GM18526 (cell line): ENCODE results near the gene FLNC.

Source experiments
- POLR2A ChIP-seq: IDR thresholded peaks from 3 replicates; pipeline ENCODE4 v1.6.1; 2011; ENCODE audit not compliant: insufficient read length; ENCODE audit errors: extremely low read depth

The FLNC gene

GRCh38 chr7:128836729-128837348, 6.6 kb downstream of the FLNC start:
- no peak for TF ChIP-seq POLR2A

GRCh38 chr7:128837521-128837921, 7.3 kb downstream of the FLNC start:
- no peak for TF ChIP-seq POLR2A

DNA sequence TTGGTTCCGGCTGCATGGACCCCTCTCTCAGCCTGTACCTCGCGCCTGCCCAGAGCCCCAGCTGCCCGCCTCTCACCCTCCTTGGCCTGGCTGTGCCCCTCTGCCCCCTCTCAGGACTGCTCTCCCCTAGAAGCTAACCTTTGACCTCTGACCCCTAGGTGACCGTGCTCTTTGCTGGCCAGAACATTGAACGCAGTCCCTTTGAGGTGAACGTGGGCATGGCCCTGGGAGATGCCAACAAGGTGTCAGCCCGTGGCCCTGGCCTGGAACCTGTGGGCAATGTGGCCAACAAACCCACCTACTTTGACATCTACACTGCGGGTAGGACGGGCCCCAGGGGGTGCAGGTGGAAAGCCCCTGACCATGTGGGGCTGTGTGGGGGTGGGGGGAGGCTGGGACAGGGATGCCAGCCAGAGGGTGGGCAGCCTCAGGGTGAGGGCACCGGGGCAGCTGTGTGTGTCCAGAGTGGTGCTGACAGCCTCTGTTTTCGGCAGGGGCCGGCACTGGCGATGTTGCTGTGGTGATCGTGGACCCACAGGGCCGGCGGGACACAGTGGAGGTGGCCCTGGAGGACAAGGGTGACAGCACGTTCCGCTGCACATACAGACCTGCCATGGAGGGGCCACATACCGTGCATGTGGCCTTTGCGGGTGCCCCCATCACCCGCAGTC, 8.0 kb downstream of the FLNC start:
- TF ChIP-seq POLR2A = no peak

DNA sequence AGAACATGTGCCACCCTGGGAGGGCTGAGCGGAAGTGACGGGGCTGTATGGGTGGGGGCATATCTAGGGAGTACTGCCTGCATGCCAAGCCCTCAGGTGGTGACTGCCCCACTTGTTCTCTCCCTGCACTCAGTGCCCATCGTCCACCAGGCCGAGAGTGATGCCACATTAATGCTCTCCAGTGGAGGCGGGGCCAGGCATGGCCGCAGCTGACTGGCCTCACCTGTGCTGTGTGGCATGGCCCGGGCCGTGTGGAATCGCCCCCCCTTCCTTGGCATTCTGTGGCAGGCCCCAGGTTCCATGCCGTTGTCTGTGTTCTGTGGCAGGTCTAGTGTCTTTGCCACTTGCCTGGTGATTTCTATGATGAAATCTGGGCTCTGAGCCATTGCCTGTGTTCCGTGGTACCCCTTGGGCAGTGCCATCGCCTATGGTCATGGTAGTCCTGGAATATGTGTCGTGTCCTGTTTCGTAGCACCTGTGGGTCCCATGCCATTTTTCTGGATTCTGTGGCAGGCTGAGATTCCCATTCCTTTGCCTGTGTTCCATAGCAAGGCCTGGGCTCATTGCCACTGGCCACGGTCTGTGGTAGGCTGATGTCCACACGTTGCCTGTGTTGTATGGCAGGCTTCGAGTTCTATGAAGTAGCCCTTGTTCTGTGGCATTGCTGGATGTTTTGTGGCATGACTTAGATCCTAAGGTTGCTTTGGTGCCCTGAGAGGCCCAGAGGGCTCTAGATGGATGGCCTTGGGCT, 8.9 kb downstream of the FLNC start:
- no peak for TF ChIP-seq POLR2A

DNA sequence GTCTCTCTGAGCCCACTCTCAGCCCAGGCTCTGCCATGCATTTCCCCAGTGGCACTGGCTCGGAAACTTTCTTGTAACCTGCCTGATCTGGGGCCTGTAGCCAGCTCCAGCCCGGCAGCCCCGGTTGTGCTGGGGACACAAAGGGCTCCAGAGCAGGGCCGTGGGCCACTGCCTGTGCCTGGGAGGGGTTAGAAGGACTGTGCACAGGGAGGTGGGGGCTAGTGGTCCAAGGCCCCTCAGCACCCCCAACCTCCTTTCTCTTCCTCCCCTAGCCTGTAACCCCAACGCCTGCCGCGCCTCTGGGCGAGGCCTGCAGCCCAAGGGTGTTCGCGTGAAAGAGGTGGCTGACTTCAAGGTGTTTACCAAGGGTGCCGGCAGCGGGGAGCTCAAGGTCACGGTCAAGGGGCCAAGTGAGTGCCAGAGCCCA, 9.6 kb downstream of the FLNC start:
- no peak for TF ChIP-seq POLR2A

- no peak for TF ChIP-seq POLR2A
Observed at GRCh38 chr7:128840326-128841170, 10.3 kb downstream of the FLNC start.

- TF ChIP-seq POLR2A = no peak
Observed at GRCh38 chr7:128841171-128841690, 11.0 kb downstream of the FLNC start.

- no peak for TF ChIP-seq POLR2A
Observed at GRCh38 chr7:128841921-128842673, 11.9 kb downstream of the FLNC start.

DNA sequence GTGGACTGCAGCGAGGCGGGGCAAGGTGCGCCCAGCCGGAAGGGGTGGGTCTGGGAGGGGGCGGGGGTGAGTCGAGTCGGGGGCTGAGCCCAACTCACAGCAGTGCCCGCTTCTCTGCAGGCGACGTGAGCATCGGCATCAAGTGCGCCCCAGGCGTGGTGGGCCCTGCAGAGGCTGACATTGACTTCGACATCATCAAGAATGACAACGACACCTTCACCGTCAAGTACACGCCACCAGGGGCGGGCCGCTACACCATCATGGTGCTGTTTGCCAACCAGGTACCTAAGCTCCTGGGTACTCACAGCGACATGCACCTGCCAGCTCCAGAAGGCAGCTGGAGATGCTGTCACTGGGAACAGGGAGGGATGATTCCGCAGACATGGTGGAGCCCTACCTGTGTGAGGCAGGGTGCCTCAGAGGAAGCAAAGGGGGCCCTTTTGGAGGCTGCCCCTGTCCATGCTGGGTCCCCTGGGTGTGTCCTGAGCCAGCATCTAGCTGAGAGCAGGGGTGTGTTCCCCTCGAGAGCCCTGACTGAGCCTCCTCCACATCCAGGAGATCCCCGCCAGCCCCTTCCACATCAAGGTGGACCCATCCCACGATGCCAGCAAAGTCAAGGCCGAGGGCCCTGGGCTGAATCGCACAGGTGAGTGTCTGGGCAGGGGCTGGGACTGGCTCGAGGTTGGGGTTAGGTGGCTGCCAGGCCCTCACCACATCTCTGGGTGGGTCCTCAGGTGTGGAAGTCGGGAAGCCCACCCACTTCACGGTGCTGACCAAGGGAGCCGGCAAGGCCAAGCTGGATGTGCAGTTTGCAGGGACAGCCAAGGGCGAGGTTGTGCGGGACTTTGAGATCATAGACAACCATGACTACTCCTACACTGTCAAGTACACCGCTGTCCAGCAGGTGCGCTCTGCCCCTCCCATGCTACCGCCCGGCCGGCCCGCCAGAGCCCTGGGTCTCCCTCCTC, 12.8 kb downstream of the FLNC start:
- TF ChIP-seq POLR2A = no peak

DNA sequence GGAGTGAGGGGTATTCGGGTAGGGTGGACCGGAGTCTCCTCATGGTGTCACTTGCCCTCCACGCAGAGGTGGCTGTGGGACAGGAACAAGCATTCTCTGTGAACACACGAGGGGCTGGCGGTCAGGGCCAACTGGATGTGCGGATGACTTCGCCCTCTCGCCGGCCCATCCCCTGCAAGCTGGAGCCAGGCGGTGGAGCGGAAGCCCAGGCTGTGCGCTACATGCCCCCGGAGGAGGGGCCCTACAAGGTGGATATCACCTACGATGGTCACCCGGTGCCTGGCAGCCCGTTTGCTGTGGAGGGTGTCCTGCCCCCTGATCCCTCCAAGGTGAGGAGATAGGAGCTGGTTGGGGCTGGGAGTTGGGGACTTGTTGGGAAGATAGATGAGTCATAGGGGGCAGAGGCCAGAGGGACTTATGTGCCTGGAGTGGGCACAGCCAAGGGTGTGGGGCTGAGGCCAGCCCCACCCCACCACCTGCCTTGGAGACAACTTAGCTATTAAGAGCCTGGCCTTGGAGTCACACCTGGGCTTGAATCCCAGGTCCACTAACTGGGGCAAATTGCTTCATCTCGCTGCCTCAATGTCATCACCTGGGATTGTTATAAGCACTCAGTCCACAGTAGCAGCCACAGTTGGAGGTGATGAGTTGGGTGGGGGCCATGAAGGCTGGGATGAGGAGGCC, 13.9 kb downstream of the FLNC start:
- no peak for TF ChIP-seq POLR2A

DNA sequence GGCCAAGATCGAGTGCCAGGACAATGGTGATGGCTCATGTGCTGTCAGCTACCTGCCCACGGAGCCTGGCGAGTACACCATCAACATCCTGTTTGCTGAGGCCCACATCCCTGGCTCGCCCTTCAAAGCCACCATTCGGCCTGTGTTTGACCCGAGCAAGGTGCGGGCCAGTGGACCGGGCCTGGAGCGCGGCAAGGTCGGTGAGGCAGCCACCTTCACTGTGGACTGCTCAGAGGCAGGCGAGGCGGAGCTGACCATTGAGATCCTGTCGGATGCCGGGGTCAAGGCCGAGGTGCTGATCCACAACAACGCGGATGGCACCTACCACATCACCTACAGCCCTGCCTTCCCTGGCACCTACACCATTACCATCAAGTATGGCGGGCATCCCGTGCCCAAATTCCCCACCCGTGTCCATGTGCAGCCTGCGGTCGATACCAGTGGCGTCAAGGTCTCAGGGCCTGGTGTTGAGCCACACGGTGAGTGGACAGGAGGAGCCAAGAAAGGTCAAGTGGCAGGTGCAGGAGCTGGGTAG, 14.6 kb downstream of the FLNC start:
- no peak for TF ChIP-seq POLR2A

DNA sequence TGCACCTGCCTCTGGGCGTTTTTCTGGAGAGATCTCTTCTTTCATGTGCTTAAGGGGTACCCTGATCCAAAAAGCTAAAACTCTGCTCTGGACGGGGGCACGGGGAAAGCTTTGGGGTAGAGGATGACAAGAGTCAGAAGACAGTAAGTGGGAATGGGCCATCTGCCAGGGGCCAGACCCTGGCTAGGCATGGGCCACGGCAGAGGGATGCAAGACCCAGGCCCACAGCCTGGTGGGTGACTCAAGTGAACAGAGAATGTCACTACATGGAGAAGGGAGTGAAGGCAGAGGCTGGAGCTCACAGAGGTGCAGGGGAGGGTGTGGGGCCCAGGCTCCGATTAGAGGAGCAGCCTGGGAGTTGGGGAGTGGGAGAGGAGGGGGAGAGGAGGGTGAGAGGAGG, 15.3 kb downstream of the FLNC start:
- TF ChIP-seq POLR2A = no peak
